IMR-90 (cell line): ENCODE measurements around the gene S1PR5. TPM values are rescaled to one million over a fixed set of nuclear protein-coding genes. Genes with fewer than 3 reads are reported as not detected.

ENCODE experiments used
- ATAC-seq: fragments of 200-7000 bp; cut with Tn5 transposase; 2 replicates; pipeline ENCODE4 v1.9.1; 2020; ENCODE audit warnings: low read depth, mild to moderate bottlenecking, moderate library complexity
- BruUV-seq: library from RNA; stranded (reverse); fragments of 400-500 nt; replicated peaks from 2 replicates; lab custom pipeline; 2021; lab: Mats Ljungman, UMichigan
- CTCF ChIA-PET: fragments of 300-600 bp; formaldehyde crosslinking; extraction: SDS; loops from one replicate; lab custom pipeline; 2021; ENCODE audit warnings: antibody characterized with exemption; lab: Yijun Ruan, JAX
- POLR2A ChIA-PET: fragments of 300-600 bp; sonication (Branson Sonifier 250); formaldehyde crosslinking; loops from one replicate; lab custom pipeline; 2022; ENCODE audit warnings: antibody characterized with exemption; ENCODE audit not compliant: unreplicated experiment; lab: Charles Lee
- DNase-seq: peaks from one replicate; pipeline ENCODE4 v3.0.0; 2013
- H2AFZ ChIP-seq: replicated peaks from 2 replicates; pipeline ENCODE3; 2013; ENCODE audit warnings: low read length, mild to moderate bottlenecking; ENCODE audit not compliant: poor library complexity
- H2AK5ac ChIP-seq: 2 replicates; pipeline ENCODE4 v1.6.1; 2013; ENCODE audit warnings: low read depth, low read length, inconsistent platforms
- H2AK9ac ChIP-seq: replicated peaks from 2 replicates; pipeline ENCODE3; 2013; ENCODE audit warnings: mild to moderate bottlenecking, low read depth, low read length, moderate library complexity; ENCODE audit not compliant: poor library complexity
- H2BK120ac ChIP-seq: 2 replicates; pipeline ENCODE4 v1.6.1; 2013; ENCODE audit warnings: low read depth, low read length, inconsistent platforms
- H2BK15ac ChIP-seq: 3 replicates; pipeline ENCODE4 v1.6.1; 2013; ENCODE audit warnings: low read depth, low read length, inconsistent platforms
- H2BK20ac ChIP-seq: 2 replicates; pipeline ENCODE4 v1.6.1; 2013; ENCODE audit warnings: low read depth, mild to moderate bottlenecking, inconsistent platforms, low read length, moderate library complexity
- H2BK5ac ChIP-seq: 2 replicates; pipeline ENCODE4 v1.6.1; 2013; ENCODE audit warnings: mild to moderate bottlenecking, low read depth, low read length, inconsistent platforms; ENCODE audit not compliant: poor library complexity, severe bottlenecking
- H3K14ac ChIP-seq: replicated peaks from 2 replicates; pipeline ENCODE4 v1.6.1; 2013; ENCODE audit warnings: low read depth, low read length, inconsistent platforms
- H3K18ac ChIP-seq: 2 replicates; pipeline ENCODE4 v1.6.1; 2013; ENCODE audit warnings: low read depth, low read length, control low read depth
- H3K23ac ChIP-seq: 2 replicates; pipeline ENCODE4 v1.6.1; 2013; ENCODE audit warnings: low read depth, low read length, inconsistent platforms
- H3K27ac ChIP-seq: 2 replicates; pipeline ENCODE4 v1.5.1; 2013; ENCODE audit warnings: mild to moderate bottlenecking, control low read depth, low read length; ENCODE audit not compliant: insufficient read depth
- H3K27me3 ChIP-seq: 2 replicates; pipeline ENCODE4 v1.6.1; 2013; ENCODE audit warnings: low read length; ENCODE audit not compliant: control insufficient read depth, insufficient read depth
- H3K36me3 ChIP-seq: 2 replicates; pipeline ENCODE4 v1.6.1; 2013; ENCODE audit warnings: low read length, mixed read lengths; ENCODE audit not compliant: control insufficient read depth, insufficient read depth
- H3K4ac ChIP-seq: 2 replicates; pipeline ENCODE4 v1.6.1; 2013; ENCODE audit warnings: low read depth, low read length, inconsistent platforms
- H3K4me1 ChIP-seq: 2 replicates; pipeline ENCODE4 v1.6.1; 2013; ENCODE audit warnings: low read length, mixed read lengths; ENCODE audit not compliant: control insufficient read depth, insufficient read depth
- H3K4me2 ChIP-seq: 2 replicates; pipeline ENCODE4 v1.6.1; 2013; ENCODE audit warnings: low read depth, mild to moderate bottlenecking, control low read depth, low read length, moderate library complexity
- H3K4me3 ChIP-seq: 2 replicates; pipeline ENCODE4 v1.5.1; 2013; ENCODE audit warnings: low read depth, mild to moderate bottlenecking, control low read depth, low read length, moderate library complexity; ENCODE audit not compliant: insufficient read depth
- H3K56ac ChIP-seq: 2 replicates; pipeline ENCODE4 v1.6.1; 2013; ENCODE audit warnings: low read length, inconsistent platforms; ENCODE audit not compliant: insufficient read depth; ENCODE audit errors: extremely low read depth
- H3K79me1 ChIP-seq, 2 experiments: 2 replicates each; pipeline ENCODE4 v1.6.1; 2013; ENCODE audit warnings: low read length in 2 of 2, inconsistent platforms in 1 of 2, low read depth in 1 of 2
- H3K9ac ChIP-seq: 2 replicates; pipeline ENCODE4 v1.6.1; 2013; ENCODE audit warnings: low read depth, low read length, control low read depth
- H3K9me1 ChIP-seq: 2 replicates; pipeline ENCODE4 v1.6.1; 2013; ENCODE audit warnings: low read length, inconsistent platforms; ENCODE audit not compliant: insufficient read depth
- H3K9me3 ChIP-seq: 2 replicates; pipeline ENCODE4 v1.6.1; 2013; ENCODE audit warnings: low read length; ENCODE audit not compliant: control insufficient read depth, insufficient read depth
- H4K20me1 ChIP-seq: 2 replicates; pipeline ENCODE4 v1.6.1; 2013; ENCODE audit warnings: low read length, inconsistent platforms; ENCODE audit not compliant: insufficient read depth
- H4K5ac ChIP-seq: 2 replicates; pipeline ENCODE4 v1.6.1; 2013; ENCODE audit warnings: mild to moderate bottlenecking, low read depth, low read length, control low read depth
- H4K8ac ChIP-seq, 2 experiments: 2 replicates each; pipeline ENCODE4 v1.6.1; 2013; ENCODE audit warnings: low read depth in 2 of 2, low read length in 2 of 2, control low read depth in 1 of 2, inconsistent platforms in 1 of 2
- H4K91ac ChIP-seq: 2 replicates; pipeline ENCODE4 v1.6.1; 2013; ENCODE audit warnings: low read depth, low read length, inconsistent platforms; ENCODE audit not compliant: insufficient read depth
- MXI1 ChIP-seq: IDR thresholded peaks from 2 replicates; pipeline ENCODE4 v1.6.1; 2012; ENCODE audit warnings: low read depth, mild to moderate bottlenecking, low read length, moderate library complexity, borderline replicate concordance
- USF2 ChIP-seq: fragments of 150-350 bp; IDR thresholded peaks from 2 replicates; pipeline ENCODE4 v1.6.1; 2017; ENCODE audit warnings: mild to moderate bottlenecking, antibody characterized with exemption, low read length, low read depth
- WGBS, 2 experiments: methylation state at CpG; one replicate each; pipeline versions ENCODE4 v1.1.5 to v1.1.7; 2013; ENCODE audit warnings: missing lambda C conversion rate in 2 of 2; ENCODE audit not compliant: insufficient read length in 1 of 2; ENCODE audit errors: extremely low coverage in 2 of 2; 5-methylcytosine and 5-hydroxymethylcytosine counted together
- dilution Hi-C: fragments of 300-500 bp; cut with HindIII; formaldehyde crosslinking; loops from one replicate; pipeline ENCODE4 v1.14.3; 2018; ENCODE audit warnings: low sequenced_read_pairs; ENCODE audit not compliant: unreplicated experiment
- in situ Hi-C: fragments of 300-500 bp; cut with MboI; formaldehyde crosslinking; loops from 3 replicates; pipeline ENCODE4 v1.14.3; 2019; ENCODE audit warnings: low sequenced_read_pairs, inconsistent platforms, mixed read lengths
- intact Hi-C: fragments of 100-400 bp; cut with micrococcal nuclease; formaldehyde crosslinking; loops from 2 replicates; pipeline ENCODE4 v1.10.0; 2022
- polyA plus RNA-seq, 3 experiments: library from polyadenylated mRNA; depleted of rRNA; stranded (reverse); fragments of >200 nt; gene quantifications; 2 replicates each; pipeline ENCODE4 v1.2.3, GENCODE V29; 2012; ENCODE audit warnings: low replicate concordance in 1 of 3
- total RNA-seq: library from RNA; depleted of rRNA; stranded (reverse); fragments of >200 nt; gene quantifications from 2 replicates; pipeline ENCODE4 v1.2.3, GENCODE V29; 2012

S1PR5 gene
- total and polyA plus RNA-seq, 2 of the 4 experiments (the other 2 are of a cell fraction) = 0.36 to 0.55 TPM

DNA sequence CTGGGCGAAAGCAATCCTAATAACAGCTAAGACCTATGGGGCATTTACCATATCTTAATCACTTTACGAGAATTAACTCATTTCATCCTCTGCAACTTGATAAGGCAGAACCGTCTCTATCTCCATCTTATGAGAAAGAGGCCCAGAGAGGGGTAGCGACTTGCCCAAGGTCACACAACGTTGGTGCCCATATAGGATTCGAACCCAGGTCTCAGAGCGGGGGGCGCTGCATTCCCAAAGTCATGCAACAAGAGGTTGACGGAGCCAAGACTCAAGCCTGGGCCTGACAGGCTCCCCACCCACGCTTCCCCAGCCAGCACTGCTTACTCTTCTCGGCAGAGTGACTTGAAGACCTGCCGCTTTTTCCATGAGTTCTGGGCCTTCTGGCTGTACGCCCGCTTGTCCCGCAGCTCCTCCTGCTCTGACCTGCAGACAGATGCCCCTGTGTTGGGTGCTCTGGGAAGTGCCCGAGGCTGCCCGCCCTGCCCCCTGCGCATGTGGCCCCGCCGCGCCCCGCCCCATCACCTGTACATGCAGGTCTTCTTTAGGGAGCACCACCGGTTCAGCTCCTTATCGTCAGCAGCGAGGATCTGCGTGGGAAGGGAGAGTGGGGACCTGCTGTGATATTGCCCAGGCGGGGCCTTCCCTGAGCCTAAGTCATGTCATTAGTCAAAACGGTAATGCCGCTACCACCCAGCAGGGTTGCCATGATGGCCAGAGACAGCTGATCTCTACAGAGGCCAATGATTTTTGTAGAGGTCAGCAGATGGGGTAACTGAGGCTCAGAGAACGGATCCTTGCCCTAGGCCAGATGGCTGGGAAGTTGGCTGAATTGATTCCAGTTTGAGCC, 37.7 kb upstream of the S1PR5 start:
- Histone ChIP-seq H3K9me1 (no peaks in the 10 kb centered on the region), H3K9me3 (no peaks in the 10 kb centered on the region), H3K4me3 (no peak overlapping the region), H3K36me3 (peaks cover 72% of the 10 kb centered on the region), H3K27ac (no peak overlapping the region), H4K20me1 (peaks cover 4% of the 10 kb centered on the region; the same call in 1 of the 2 replicates), H2AFZ (no peak overlapping the region), H3K4me1 (no peaks in the 10 kb centered on the region), H2AK5ac (no peak overlapping the region), H2BK20ac (no peak overlapping the region), H2AK9ac (peak overlapping the region; percentile 16), H3K56ac (no peak overlapping the region), H4K5ac (no peak overlapping the region), H3K14ac (no peak overlapping the region), H3K23ac (no peak overlapping the region), H2BK15ac (no peak overlapping the region), H2BK5ac (no peak overlapping the region), H3K9ac (no peak overlapping the region), H3K27me3 (no peaks in the 10 kb centered on the region), H3K18ac (no peak overlapping the region), H3K4me2 (no peak overlapping the region), H3K4ac (no peak overlapping the region), H2BK120ac (no peak overlapping the region), H3K79me1 (no peaks in the 10 kb centered on the region), H4K91ac (no peak overlapping the region), H4K8ac (no peak overlapping the region)
- POLR2A ChIA-PET = no interaction called here
- TF ChIP-seq USF2 = no peak
- no peak for TF ChIP-seq MXI1
- in situ Hi-C loops (no loop called here), intact Hi-C loops (no loop called here), dilution Hi-C loops (no loop called here)
- ATAC-seq (no peak), DNase-seq (no peak)
- no TSS peak for BruUV-seq
- 91% methylated on average over 12 of the region's 30 CpGs; no CpG with 5 or more reads in 1 of the 2 experiments for WGBS, 2 experiments
- CTCF ChIA-PET = interaction anchor here (1.1 kb wide), 1 partner anchor 21 kb away, joined by 3 read pairs; no protein-coding TSS in a partner anchor
